ENCODE data around the gene ZNF438. TPM values are rescaled to one million over a fixed set of nuclear protein-coding genes. Genes with fewer than 3 reads are reported as not detected.
A peak's percentile ranks its signal among the peaks of the same experiment; 100 is the strongest.
"Not testable (repeated sequence)": the region's sequence is repeated elsewhere in the genome, so short reads cannot be mapped to it uniquely, and the experiment has no call there.

The ZNF438 gene
- total and polyA plus RNA-seq, 7 donors, result 3.9 to 18.9 (median 11.9) TPM

DNA sequence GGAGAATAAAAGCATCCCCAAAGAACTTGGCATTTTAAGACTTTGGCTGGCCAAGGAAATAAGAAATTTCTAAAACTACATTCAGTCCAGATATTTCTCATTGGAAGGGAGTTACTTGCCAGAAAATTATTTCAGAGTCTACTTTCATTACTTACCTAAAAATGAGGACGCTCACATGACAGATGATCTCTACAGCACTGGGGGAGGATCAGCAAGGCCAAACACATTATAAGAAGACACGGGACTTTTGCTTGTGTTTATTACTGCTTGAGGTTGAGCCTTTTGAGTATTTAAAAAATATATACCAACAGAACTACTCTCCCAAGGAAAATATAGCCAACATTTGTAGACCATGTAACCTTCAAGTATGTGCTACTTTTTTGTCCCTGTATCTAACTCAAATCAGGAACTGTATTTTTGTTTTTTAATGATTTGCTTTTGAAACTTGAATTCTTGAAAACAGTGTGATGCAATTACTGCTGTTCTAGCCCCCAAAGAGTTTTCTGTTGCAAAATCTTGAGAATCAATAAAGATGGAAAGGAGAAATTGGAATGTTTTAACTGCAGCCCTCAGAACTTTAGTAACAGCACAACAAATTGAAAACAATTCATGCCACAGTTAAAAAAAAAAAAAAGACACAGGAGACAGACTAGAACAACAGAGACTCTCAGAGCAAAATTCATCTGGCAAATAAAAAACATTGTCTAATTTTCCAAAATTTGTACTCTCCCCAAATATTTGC, 128.1 kb downstream of the ZNF438 start:
- WGBS, 2 donors, result 93% methylated on average over 2 of the region's 2 CpGs
- intact Hi-C loops (cut with DNase I), result no loop called here

DNA sequence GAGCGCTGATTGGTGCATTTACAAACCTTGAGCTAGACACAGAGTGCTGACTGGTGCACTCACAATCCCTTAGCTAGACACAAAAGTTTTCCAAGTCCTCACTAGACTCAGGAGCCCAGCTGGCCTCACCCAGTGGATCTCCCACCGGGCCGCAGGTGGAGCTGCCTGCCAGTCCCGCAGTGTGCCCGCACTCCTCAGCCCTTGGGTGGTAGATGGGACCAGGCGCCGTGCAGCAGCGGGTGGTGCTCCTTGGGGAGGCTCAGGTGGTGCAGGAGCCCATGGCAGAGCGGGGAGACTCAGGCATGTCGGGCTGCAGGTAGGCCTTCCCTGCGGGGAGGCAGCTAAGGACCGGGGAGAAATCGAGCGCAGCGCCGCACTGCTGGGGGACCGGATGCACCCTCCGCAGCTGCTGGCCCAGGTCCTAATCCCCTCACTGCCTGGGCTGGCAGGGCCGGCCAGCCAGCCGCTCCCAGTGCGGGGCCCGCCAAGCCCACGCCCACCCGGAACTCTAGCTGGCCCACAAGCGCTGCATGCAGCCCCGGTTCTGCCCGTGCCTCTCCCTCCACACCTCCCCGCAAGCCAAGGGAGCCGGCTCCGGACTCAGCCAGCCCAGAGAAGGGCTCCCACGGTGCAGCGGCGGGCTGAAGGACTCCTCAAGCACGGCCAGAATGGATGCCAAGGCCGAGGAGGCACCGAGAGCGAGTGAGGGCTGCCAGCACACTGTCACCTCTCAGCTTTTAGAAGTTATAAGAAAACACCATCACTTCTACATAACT, 128.9 kb downstream of the ZNF438 start:
- H3K9me3 ChIP-seq, result no peaks in the 10 kb centered on the region
- H3K4me1 ChIP-seq, result no peaks in the 10 kb centered on the region
- no peaks in the 10 kb centered on the region for H3K27me3 ChIP-seq
- DNase-seq, result no peak
- H3K27ac ChIP-seq, result peak overlapping the region in 1 of 4 donors; percentile 25
- intact Hi-C loops (cut with DNase I), result no loop called here
- H3K4me3 ChIP-seq, result no peak overlapping the region
- H3K36me3 ChIP-seq, result peaks cover 0 to 26% (median 3%) of the 10 kb centered on the region in 4 donors
- WGBS, 2 donors, result 95 to 96% methylated on average over 37 of the region's 37 CpGs
- TF ChIP-seq POLR2AphosphoS5 (IDR thresholded peaks at IDR 0.05), result no peak
- no peak for TF ChIP-seq EP300 (IDR thresholded peaks at IDR 0.05)
- no peak for TF ChIP-seq POLR2A (IDR thresholded peaks at IDR 0.05)
- TF ChIP-seq, protein P1, sequence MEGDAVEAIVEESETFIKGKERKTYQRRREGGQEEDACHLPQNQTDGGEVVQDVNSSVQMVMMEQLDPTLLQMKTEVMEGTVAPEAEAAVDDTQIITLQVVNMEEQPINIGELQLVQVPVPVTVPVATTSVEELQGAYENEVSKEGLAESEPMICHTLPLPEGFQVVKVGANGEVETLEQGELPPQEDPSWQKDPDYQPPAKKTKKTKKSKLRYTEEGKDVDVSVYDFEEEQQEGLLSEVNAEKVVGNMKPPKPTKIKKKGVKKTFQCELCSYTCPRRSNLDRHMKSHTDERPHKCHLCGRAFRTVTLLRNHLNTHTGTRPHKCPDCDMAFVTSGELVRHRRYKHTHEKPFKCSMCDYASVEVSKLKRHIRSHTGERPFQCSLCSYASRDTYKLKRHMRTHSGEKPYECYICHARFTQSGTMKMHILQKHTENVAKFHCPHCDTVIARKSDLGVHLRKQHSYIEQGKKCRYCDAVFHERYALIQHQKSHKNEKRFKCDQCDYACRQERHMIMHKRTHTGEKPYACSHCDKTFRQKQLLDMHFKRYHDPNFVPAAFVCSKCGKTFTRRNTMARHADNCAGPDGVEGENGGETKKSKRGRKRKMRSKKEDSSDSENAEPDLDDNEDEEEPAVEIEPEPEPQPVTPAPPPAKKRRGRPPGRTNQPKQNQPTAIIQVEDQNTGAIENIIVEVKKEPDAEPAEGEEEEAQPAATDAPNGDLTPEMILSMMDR (IDR thresholded peaks at IDR 0.05), result no peak

More for the DNA sequence above, 128.1 kb downstream of the ZNF438 start:
- Histone ChIP-seq H3K9me3 (no peaks in the 10 kb centered on the region), H3K4me3 (no peak overlapping the region), H3K27me3 (no peaks in the 10 kb centered on the region), H3K27ac (peak overlapping the region in 1 of 4 donors; percentile 25), H3K36me3 (peaks cover 0 to 33% (median 3%) of the 10 kb centered on the region in 4 donors), H3K4me1 (no peaks in the 10 kb centered on the region)
- DNase-seq, result no peak
- TF ChIP-seq POLR2A (IDR thresholded peaks at IDR 0.05) (no peak), POLR2AphosphoS5 (IDR thresholded peaks at IDR 0.05) (no peak), EP300 (IDR thresholded peaks at IDR 0.05) (no peak)
- TF ChIP-seq, protein P1 (IDR thresholded peaks at IDR 0.05), result no peak

DNA sequence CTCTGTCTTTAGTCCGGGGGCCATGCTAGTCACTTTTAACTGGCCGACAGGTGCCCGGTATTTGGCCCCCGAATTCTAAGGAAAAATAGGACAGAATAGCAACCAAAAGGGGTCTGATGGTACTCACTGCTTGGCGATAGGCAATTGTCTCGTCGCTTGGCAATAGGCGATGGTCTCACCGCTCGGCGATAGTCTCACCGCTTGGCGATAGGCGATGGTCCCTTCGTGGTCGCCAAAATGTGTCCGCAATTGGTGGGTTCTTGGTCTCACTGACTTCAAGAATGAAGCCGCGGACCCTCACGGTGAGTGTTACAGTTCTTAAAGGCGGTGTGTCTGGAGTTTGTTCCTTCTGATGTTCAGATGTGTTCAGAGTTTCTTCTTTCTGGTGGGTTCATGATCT, 130.2 kb downstream of the ZNF438 start:
- intact Hi-C loops (cut with DNase I); H3K4me3 ChIP-seq; H3K9me3 ChIP-seq; H3K27me3 ChIP-seq; H3K4me1 ChIP-seq; DNase-seq; H3K27ac ChIP-seq: not testable (repeated sequence)
- 98% methylated on average over 21 of the region's 21 CpGs for WGBS, 2 donors
- H3K36me3 ChIP-seq, result peaks cover 0 to 14% (median 3%) of the 10 kb centered on the region in 4 donors

DNA sequence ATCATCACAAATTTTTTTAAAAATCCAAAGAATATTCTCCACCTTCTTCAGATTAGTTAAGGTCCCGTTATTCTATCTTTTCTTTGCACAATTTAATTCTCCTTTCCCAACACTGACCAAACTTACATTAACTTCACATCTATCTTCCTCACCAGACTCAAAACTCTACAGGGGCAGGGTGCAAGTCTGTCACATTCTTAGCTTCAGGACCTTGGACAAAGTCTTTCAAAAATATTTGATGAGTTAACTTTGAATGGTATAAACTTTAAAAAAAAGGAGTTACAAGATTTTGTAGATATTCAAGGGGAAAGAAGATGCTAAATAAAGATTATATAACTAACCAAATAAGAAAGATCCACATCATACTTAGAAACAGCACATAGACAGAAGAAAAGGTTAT, 132.7 kb downstream of the ZNF438 start:
- peaks cover 0 to 10% (median 3%) of the 10 kb centered on the region in 4 donors for H3K36me3 ChIP-seq
- DNase-seq, result no peak
- TF ChIP-seq EP300 (IDR thresholded peaks at IDR 0.05) (no peak), POLR2AphosphoS5 (IDR thresholded peaks at IDR 0.05) (no peak), POLR2A (IDR thresholded peaks at IDR 0.05) (no peak)
- TF ChIP-seq, protein P1 (IDR thresholded peaks at IDR 0.05), result no peak
- H3K27me3 ChIP-seq, result no peaks in the 10 kb centered on the region
- H3K4me1 ChIP-seq, result no peaks in the 10 kb centered on the region
- no peaks in the 10 kb centered on the region for H3K9me3 ChIP-seq
- intact Hi-C loops (cut with DNase I), result no loop called here
- 96% methylated on average over 1 of the region's 1 CpG for WGBS, 2 donors
- no peak overlapping the region for H3K27ac ChIP-seq
- H3K4me3 ChIP-seq, result no peak overlapping the region

DNA sequence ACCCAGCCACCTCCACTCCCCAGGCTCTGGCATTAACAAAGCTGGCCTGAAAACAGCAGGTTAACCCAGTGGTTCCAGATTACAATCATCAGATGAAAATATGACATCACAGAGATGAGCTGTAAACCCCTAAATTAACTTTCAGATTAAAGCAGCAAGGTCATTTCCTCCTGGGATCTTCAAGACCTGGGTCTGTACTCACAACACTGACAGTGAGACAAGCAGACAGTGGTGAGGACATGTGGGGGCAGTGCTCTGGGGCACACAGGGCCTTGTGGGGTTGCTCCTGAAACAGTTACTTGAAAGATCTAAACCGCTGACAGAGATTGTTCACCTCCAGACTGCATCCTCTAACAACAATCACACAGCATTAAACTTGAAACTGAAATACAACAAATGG, 134.1 kb downstream of the ZNF438 start:
- intact Hi-C loops (cut with DNase I), result no loop called here
- TF ChIP-seq, protein P1 (IDR thresholded peaks at IDR 0.05), result no peak
- TF ChIP-seq POLR2AphosphoS5 (IDR thresholded peaks at IDR 0.05), result no peak
- no peak for TF ChIP-seq EP300 (IDR thresholded peaks at IDR 0.05)
- no peak for TF ChIP-seq POLR2A (IDR thresholded peaks at IDR 0.05)
- no peaks in the 10 kb centered on the region for H3K9me3 ChIP-seq
- no peak overlapping the region for H3K4me3 ChIP-seq
- 82 to 88% methylated on average over 1 of the region's 1 CpG for WGBS, 2 donors
- H3K36me3 ChIP-seq, result peaks cover 0 to 10% (median 3%) of the 10 kb centered on the region in 4 donors
- DNase-seq, result no peak
- no peak overlapping the region for H3K27ac ChIP-seq
- H3K4me1 ChIP-seq, result no peaks in the 10 kb centered on the region
- no peaks in the 10 kb centered on the region for H3K27me3 ChIP-seq

Measured in sigmoid colon (tissue), 7 donors.